K562 (cell line): ENCODE measurements around the gene ARHGEF18. TPM values are rescaled to one million over a fixed set of nuclear protein-coding genes. Genes with fewer than 3 reads are reported as not detected.

Experiments used
- ATAC-seq: fragments of 200-7000 bp; cut with Tn5 transposase; 3 replicates; pipeline ENCODE4 v1.9.1; 2020; ENCODE audit warnings: moderate library complexity
- BruUV-seq: library from RNA; stranded (reverse); fragments of 400-500 nt; replicated peaks from 2 replicates; lab custom pipeline; 2021; lab: Mats Ljungman, UMichigan
- CTCF ChIA-PET: fragments of 300-600 bp; formaldehyde crosslinking; extraction: SDS; loops from one replicate; lab custom pipeline; 2021; ENCODE audit warnings: low intra/inter-chr PET ratio; lab: Yijun Ruan, JAX
- POLR2A ChIA-PET: fragments of 300-600, 350-650 bp; sonication (Branson Sonifier 250); formaldehyde crosslinking; extraction: SDS; loops from one replicate; lab custom pipeline; 2021; ENCODE audit warnings: antibody characterized with exemption, inconsistent platforms; lab: Yijun Ruan, JAX
- DNase-seq, 4 experiments: peaks; one replicate each; pipeline versions ENCODE4 v3.0.0 to v3.0.0-alpha.2; 2011 to 2018; ENCODE audit warnings: low spot score in 3 of 4, mixed read lengths in 3 of 4; ENCODE audit errors: extremely low read depth in 1 of 4
- FAIRE-seq: peaks from 2 replicates; lab custom pipeline; 2011; peaks lifted over from hg19 to GRCh38; lab: Jason Lieb, UNC
- H2AFZ ChIP-seq: 2 replicates; pipeline ENCODE4 v1.6.0; 2011; ENCODE audit warnings: low read depth, low read length, control low read depth, inconsistent platforms
- H3K27ac ChIP-seq: fragments of 200-600 bp; 3 replicates; pipeline ENCODE4 v1.8.0; 2011; ENCODE audit warnings: low read depth, mild to moderate bottlenecking, control low read depth, inconsistent platforms, low read length, moderate library complexity, mixed read lengths; ENCODE audit errors: extremely low read depth
- H3K27me3 ChIP-seq, 2 experiments: fragments of 300-600 bp in 1 of 2; 2 replicates in 1 of 2; 3 replicates in 1 of 2; pipeline versions ENCODE4 v1.6.0 to v1.8.0; 2011; ENCODE audit warnings: inconsistent platforms in 2 of 2, low read length in 2 of 2, mild to moderate bottlenecking in 1 of 2, mixed read lengths in 1 of 2, moderate library complexity in 1 of 2; ENCODE audit not compliant: control insufficient read depth in 2 of 2, insufficient read depth in 2 of 2
- H3K36me3 ChIP-seq: fragments of 300-600 bp; 3 replicates; pipeline ENCODE4 v1.8.0; 2011; ENCODE audit warnings: mild to moderate bottlenecking, low read length, inconsistent platforms; ENCODE audit not compliant: control insufficient read depth, insufficient read depth
- H3K4me1 ChIP-seq, 2 experiments: fragments of 200-600 bp in 1 of 2; replicated peaks in 1 of 2; 2 replicates in 1 of 2; 3 replicates in 1 of 2; pipeline versions ENCODE4 v1.5.1 to v1.8.0; 2011; ENCODE audit warnings: inconsistent platforms in 2 of 2, low read length in 2 of 2, mild to moderate bottlenecking in 1 of 2, mixed read lengths in 1 of 2, moderate library complexity in 1 of 2; ENCODE audit not compliant: control insufficient read depth in 2 of 2, insufficient read depth in 2 of 2
- H3K4me2 ChIP-seq: 2 replicates; pipeline ENCODE4 v1.6.1; 2011; ENCODE audit warnings: low read length, control low read depth, inconsistent platforms, mixed read lengths; ENCODE audit not compliant: insufficient read depth
- H3K4me3 ChIP-seq: fragments of 200-600 bp; sonication (generic), shearing (Covaris generic); 2 replicates; pipeline ENCODE4 v1.5.1; 2016; ENCODE audit warnings: control low read depth, inconsistent platforms
- H3K79me2 ChIP-seq: fragments of 200-600 bp; 3 replicates; pipeline ENCODE4 v1.8.0; 2011; ENCODE audit warnings: low read length, inconsistent platforms; ENCODE audit not compliant: control insufficient read depth, insufficient read depth
- H3K9ac ChIP-seq, 2 experiments: 2 replicates each; pipeline versions ENCODE4 v1.6.0 to v1.6.1; 2011; ENCODE audit warnings: low read depth in 2 of 2, low read length in 2 of 2, control low read depth in 1 of 2, inconsistent platforms in 1 of 2, mild to moderate bottlenecking in 1 of 2, mixed read lengths in 1 of 2; ENCODE audit not compliant: insufficient read depth in 1 of 2
- H3K9me1 ChIP-seq: one replicate; pipeline ENCODE4 v1.6.0; 2011; ENCODE audit warnings: inconsistent platforms, mild to moderate bottlenecking, low read length, moderate library complexity; ENCODE audit not compliant: control insufficient read depth, insufficient read depth
- H3K9me3 ChIP-seq: replicated peaks from 2 replicates; pipeline ENCODE4 v1.5.1; 2011; ENCODE audit warnings: low read depth, low read length, inconsistent platforms; ENCODE audit not compliant: control insufficient read depth, insufficient read depth
- H4K20me1 ChIP-seq: replicated peaks from 2 replicates; pipeline ENCODE4 v1.6.1; 2011; ENCODE audit warnings: low read length, inconsistent platforms, mixed read lengths; ENCODE audit not compliant: control insufficient read depth, insufficient read depth
- CCNT2 ChIP-seq: IDR thresholded peaks from 2 replicates; pipeline ENCODE4 v1.6.1; 2011; ENCODE audit warnings: borderline replicate concordance, low read depth, mild to moderate bottlenecking, moderate library complexity, mixed read lengths, low read length; ENCODE audit not compliant: insufficient read length; ENCODE audit errors: extremely low read depth
- GTF2E2 ChIP-seq: fragments of 200-800 bp; sonication (Bioruptor generic); IDR thresholded peaks from 2 replicates; pipeline ENCODE4 v1.6.1; 2016; ENCODE audit warnings: missing genetic modification characterization, missing compliant biosample characterization
- IFI16 ChIP-seq: fragments of 250-450 bp; sonication (Bioruptor Pico); IDR thresholded peaks from 2 replicates; pipeline ENCODE4 v2.1.2; 2022; ENCODE audit warnings: mild to moderate bottlenecking, inconsistent platforms
- MEF2D ChIP-seq: conservative IDR thresholded peaks from 2 replicates; pipeline ENCODE4 v1.6.1; 2016; ENCODE audit warnings: low read depth, missing genetic modification characterization, missing compliant biosample characterization
- MITF ChIP-seq: IDR thresholded peaks from 2 replicates; pipeline ENCODE4 v1.6.1; 2014; ENCODE audit warnings: antibody characterized with exemption
- POU5F1 ChIP-seq: fragments of 150-350 bp; IDR thresholded peaks from 2 replicates; pipeline ENCODE4 v1.6.1; 2014; ENCODE audit warnings: borderline replicate concordance, low read length, low read depth, mild to moderate bottlenecking; ENCODE audit not compliant: partially characterized antibody
- RBM34 ChIP-seq: fragments of 200-400 bp; formaldehyde crosslinking; IDR thresholded peaks from 2 replicates; pipeline ENCODE4 v1.6.1; 2018; ENCODE audit warnings: low read length, borderline replicate concordance; ENCODE audit not compliant: insufficient read depth
- SAP30 ChIP-seq: fragments of 200-600 bp; sonication (generic); IDR thresholded peaks from 2 replicates; pipeline ENCODE4 v1.6.1; 2012; ENCODE audit warnings: borderline replicate concordance, low read depth, mild to moderate bottlenecking, moderate library complexity, low read length, control low read depth, inconsistent platforms; ENCODE audit not compliant: insufficient read depth, poor library complexity, severe bottlenecking
- SIN3A ChIP-seq, 2 experiments: fragments of 150-350 bp in 1 of 2; IDR thresholded peaks; 2 replicates each; pipeline ENCODE4 v1.6.1; 2011 to 2016; ENCODE audit warnings: borderline replicate concordance in 2 of 2, low read depth in 2 of 2, low read length in 2 of 2, mild to moderate bottlenecking in 2 of 2, moderate library complexity in 2 of 2; ENCODE audit not compliant: control insufficient read depth in 1 of 2
- ZBTB2 ChIP-seq: fragments of 450-650 bp; IDR thresholded peaks from 2 replicates; pipeline ENCODE4 v1.6.1; 2016; ENCODE audit warnings: antibody characterized with exemption
- whole genome bisulfite sequencing: fragments of 100-300 bp; shearing (Covaris generic); methylation state at CpG from one replicate; pipeline ENCODE4 v1.1.6; 2016; ENCODE audit warnings: low coverage, mixed read lengths; ENCODE audit not compliant: insufficient coverage; ENCODE audit errors: missing lambda C conversion rate; 5-methylcytosine and 5-hydroxymethylcytosine counted together
- in situ Hi-C: fragments of 300-500 bp; cut with MboI; formaldehyde crosslinking; loops from 4 replicates; pipeline ENCODE4 v1.15.0; 2018; ENCODE audit warnings: inconsistent platforms, mixed read lengths
- intact Hi-C: fragments of 100-400 bp; cut with micrococcal nuclease; formaldehyde crosslinking; loops from 2 replicates; pipeline ENCODE4 v1.14.2; 2022
- polyA plus RNA-seq, 8 experiments: library from polyadenylated mRNA; depleted of rRNA in 4 of 8; stranded (reverse) in 5 of 8; unstranded in 3 of 8; fragments of >200 nt; fragmentation: Nextera tagmentation in 2 of 8; fragmentation: Illumina TruSeq in 1 of 8; extraction: Ambion mirVana in 2 of 8; extraction: Trizol in 1 of 8; gene quantifications; 2 replicates each; pipeline versions ENCODE4 v1.2.1 to v1.2.3, GENCODE V29; 2011 to 2014; ENCODE audit warnings: inconsistent platforms in 1 of 8, missing spikeins in 1 of 8
- total RNA-seq, 7 experiments: library from RNA; depleted of rRNA in 6 of 7; stranded (reverse); fragments of >200 nt in 6 of 7; fragmentation: Illumina TruSeq in 2 of 7; extraction: Trizol in 2 of 7; gene quantifications; 2 replicates each; pipeline versions ENCODE4 v1.2.1 to v1.2.3, GENCODE V29; 2011 to 2021; ENCODE audit warnings: low replicate concordance in 1 of 7
- TF ChIP-seq, protein P1 (sequence below): fragments of 450-650 bp; IDR thresholded peaks from 2 replicates; pipeline ENCODE4 v1.6.1; 2018; ENCODE audit not compliant: partially characterized antibody
- TF ChIP-seq, protein P2 (sequence below): fragments of 150-350 bp; conservative IDR thresholded peaks from 2 replicates; pipeline ENCODE4 v1.6.1; 2014; ENCODE audit warnings: low read length

ARHGEF18 gene
- total and polyA plus RNA-seq, 9 of the 15 experiments (the other 6 are each of a cell fraction or from before 2014, with no cell fraction given), result 0.04 to 16.5 (median 4.5) TPM

DNA sequence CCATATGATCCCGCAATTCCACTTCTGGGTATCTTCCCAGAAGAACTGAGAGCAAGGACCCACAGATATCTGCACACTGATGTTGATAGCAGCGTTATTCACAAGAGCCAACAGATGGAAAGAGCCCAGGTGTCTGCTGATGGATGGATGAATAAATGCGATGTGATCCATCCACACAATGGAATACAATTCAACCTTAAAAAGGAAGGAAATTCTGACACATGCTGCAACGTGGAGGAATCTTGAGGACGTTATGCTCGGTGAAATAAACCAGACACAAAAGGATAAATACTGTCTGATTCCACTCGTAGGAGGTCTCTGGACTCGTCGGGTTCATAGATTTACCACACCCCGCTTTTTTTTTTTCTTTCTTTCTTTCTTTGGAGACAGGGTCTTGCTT is 21.8 kb downstream of the ARHGEF18 start:
- Histone ChIP-seq H3K9me1 (no peaks in the 10 kb centered on the region), H4K20me1 (no peaks in the 10 kb centered on the region), H3K4me2 (no peak overlapping the region), H3K27ac (no peak overlapping the region), H3K9ac (no peak overlapping the region), H3K79me2 (no peaks in the 10 kb centered on the region), H2AFZ (no peak overlapping the region), H3K36me3 (no peaks in the 10 kb centered on the region), H3K4me1 (peaks cover 0 to 8% of the 10 kb centered on the region in 2 experiments; a peak in 1 of 5 replicates), H3K9me3 (no peaks in the 10 kb centered on the region), H3K4me3 (no peak overlapping the region), H3K27me3 (peaks cover 27 to 50% of the 10 kb centered on the region in 2 experiments; a peak in 4 of 5 replicates)
- ChIA-PET POLR2A (no interaction called here), CTCF (no interaction called here)
- in situ Hi-C loops, result no loop called here
- BruUV-seq, result no TSS peak
- WGBS, result 4% methylated on average over 10 of the region's 10 CpGs
- FAIRE-seq (no peak), DNase-seq (no peak)
- intact Hi-C loops, result no loop called here
- TF ChIP-seq MEF2D (tag), result no peak
- TF ChIP-seq IFI16 (CRISPR knock-in tag), result no peak
- TF ChIP-seq GTF2E2, result no peak
- TF ChIP-seq ZBTB2, result no peak
- TF ChIP-seq, protein P1, sequence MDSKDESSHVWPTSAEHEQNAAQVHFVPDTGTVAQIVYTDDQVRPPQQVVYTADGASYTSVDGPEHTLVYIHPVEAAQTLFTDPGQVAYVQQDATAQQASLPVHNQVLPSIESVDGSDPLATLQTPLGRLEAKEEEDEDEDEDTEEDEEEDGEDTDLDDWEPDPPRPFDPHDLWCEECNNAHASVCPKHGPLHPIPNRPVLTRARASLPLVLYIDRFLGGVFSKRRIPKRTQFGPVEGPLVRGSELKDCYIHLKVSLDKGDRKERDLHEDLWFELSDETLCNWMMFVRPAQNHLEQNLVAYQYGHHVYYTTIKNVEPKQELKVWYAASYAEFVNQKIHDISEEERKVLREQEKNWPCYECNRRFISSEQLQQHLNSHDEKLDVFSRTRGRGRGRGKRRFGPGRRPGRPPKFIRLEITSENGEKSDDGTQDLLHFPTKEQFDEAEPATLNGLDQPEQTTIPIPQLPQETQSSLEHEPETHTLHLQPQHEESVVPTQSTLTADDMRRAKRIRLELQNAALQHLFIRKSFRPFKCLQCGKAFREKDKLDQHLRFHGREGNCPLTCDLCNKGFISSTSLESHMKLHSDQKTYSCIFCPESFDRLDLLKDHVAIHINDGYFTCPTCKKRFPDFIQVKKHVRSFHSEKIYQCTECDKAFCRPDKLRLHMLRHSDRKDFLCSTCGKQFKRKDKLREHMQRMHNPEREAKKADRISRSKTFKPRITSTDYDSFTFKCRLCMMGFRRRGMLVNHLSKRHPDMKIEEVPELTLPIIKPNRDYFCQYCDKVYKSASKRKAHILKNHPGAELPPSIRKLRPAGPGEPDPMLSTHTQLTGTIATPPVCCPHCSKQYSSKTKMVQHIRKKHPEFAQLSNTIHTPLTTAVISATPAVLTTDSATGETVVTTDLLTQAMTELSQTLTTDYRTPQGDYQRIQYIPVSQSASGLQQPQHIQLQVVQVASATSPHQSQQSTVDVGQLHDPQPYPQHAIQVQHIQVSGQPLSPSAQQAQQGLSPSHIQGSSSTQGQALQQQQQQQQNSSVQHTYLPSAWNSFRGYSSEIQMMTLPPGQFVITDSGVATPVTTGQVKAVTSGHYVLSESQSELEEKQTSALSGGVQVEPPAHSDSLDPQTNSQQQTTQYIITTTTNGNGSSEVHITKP, result no peak
- no peak for TF ChIP-seq SIN3A (IDR thresholded peaks at IDR 0.05; ENCODE audit: borderline replicate concordance in 2 of 2, control insufficient read depth in 1 of 2, low read depth in 2 of 2, low read length in 2 of 2)
- no peak for TF ChIP-seq SAP30
- TF ChIP-seq, protein P2, sequence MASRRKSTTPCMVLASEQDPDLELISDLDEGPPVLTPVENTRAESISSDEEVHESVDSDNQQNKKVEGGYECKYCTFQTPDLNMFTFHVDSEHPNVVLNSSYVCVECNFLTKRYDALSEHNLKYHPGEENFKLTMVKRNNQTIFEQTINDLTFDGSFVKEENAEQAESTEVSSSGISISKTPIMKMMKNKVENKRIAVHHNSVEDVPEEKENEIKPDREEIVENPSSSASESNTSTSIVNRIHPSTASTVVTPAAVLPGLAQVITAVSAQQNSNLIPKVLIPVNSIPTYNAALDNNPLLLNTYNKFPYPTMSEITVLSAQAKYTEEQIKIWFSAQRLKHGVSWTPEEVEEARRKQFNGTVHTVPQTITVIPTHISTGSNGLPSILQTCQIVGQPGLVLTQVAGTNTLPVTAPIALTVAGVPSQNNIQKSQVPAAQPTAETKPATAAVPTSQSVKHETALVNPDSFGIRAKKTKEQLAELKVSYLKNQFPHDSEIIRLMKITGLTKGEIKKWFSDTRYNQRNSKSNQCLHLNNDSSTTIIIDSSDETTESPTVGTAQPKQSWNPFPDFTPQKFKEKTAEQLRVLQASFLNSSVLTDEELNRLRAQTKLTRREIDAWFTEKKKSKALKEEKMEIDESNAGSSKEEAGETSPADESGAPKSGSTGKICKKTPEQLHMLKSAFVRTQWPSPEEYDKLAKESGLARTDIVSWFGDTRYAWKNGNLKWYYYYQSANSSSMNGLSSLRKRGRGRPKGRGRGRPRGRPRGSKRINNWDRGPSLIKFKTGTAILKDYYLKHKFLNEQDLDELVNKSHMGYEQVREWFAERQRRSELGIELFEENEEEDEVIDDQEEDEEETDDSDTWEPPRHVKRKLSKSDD, result no peak
- TF ChIP-seq POU5F1, result no peak
- TF ChIP-seq CCNT2, result no peak
- TF ChIP-seq RBM34, result no peak
- TF ChIP-seq MITF, result no peak
- TF ChIP-seq, all 486 proteins: peak for 0
- no peak for ATAC-seq
